ENCODE measurements around the gene ACSM4. TPM values are rescaled to one million over a fixed set of nuclear protein-coding genes. Genes with fewer than 3 reads are reported as not detected.

ACSM4 gene
- total RNA-seq, 6 experiments from 2014 or later, result not detected

GRCh38 chr12:7293670-7294069, 10.2 kb upstream of the ACSM4 start:
- 25% methylated on average over 1 of the region's 1 CpG for WGBS (ENCODE audit: insufficient coverage, low coverage, low lambda C conversion rate, missing lambda C conversion rate)
- ATAC-seq, result no peak

DNA sequence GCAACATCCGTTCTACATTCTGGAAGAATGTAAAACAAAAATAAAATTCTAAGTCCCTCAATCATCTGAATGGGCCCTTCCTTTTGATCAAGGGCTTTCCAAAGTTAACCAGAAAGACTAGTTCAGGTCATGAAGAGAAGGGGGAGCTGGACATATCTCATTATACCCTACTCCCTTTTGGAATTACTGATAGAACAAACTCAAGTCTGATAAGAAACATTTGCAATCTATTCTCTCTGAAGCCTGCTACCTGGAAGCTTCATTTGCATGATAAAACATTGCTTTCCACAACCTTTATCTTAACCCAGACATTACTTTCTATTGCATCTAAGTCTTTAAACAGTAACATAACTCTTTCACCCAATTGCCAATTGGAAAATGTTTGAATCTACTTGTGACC, 8.3 kb upstream of the ACSM4 start:
- DNase-seq (no peak), ATAC-seq (no peak)
- Histone ChIP-seq H3K27me3 (no peaks in the 10 kb centered on the region), H3K9me3 (no peaks in the 10 kb centered on the region), H3K4me1 (no peaks in the 10 kb centered on the region), H3K4me3 (no peak overlapping the region), H3K27ac (no peak overlapping the region), H3K36me3 (no peaks in the 10 kb centered on the region)
- TF ChIP-seq, protein P1, sequence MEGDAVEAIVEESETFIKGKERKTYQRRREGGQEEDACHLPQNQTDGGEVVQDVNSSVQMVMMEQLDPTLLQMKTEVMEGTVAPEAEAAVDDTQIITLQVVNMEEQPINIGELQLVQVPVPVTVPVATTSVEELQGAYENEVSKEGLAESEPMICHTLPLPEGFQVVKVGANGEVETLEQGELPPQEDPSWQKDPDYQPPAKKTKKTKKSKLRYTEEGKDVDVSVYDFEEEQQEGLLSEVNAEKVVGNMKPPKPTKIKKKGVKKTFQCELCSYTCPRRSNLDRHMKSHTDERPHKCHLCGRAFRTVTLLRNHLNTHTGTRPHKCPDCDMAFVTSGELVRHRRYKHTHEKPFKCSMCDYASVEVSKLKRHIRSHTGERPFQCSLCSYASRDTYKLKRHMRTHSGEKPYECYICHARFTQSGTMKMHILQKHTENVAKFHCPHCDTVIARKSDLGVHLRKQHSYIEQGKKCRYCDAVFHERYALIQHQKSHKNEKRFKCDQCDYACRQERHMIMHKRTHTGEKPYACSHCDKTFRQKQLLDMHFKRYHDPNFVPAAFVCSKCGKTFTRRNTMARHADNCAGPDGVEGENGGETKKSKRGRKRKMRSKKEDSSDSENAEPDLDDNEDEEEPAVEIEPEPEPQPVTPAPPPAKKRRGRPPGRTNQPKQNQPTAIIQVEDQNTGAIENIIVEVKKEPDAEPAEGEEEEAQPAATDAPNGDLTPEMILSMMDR (IDR thresholded peaks at IDR 0.05), result no peak
- intact Hi-C loops (cut with DNase I), result no loop called here
- whole genome bisulfite sequencing (ENCODE audit: insufficient coverage, low coverage, low lambda C conversion rate, missing lambda C conversion rate), result 62% methylated on average over 1 of the region's 1 CpG

More at GRCh38 chr12:7293670-7294069, 10.2 kb upstream of the ACSM4 start:
- H3K36me3 ChIP-seq, result no peaks in the 10 kb centered on the region
- DNase-seq, result no peak
- H3K27ac ChIP-seq, result no peak overlapping the region
- H3K4me3 ChIP-seq, result no peak overlapping the region
- intact Hi-C loops (cut with DNase I), result no loop called here
- H3K9me3 ChIP-seq, result no peaks in the 10 kb centered on the region
- TF ChIP-seq POLR2A (IDR thresholded peaks at IDR 0.05), result no peak
- TF ChIP-seq, protein P1 (IDR thresholded peaks at IDR 0.05), result no peak
- no peaks in the 10 kb centered on the region for H3K27me3 ChIP-seq
- no peaks in the 10 kb centered on the region for H3K4me1 ChIP-seq

- H3K27ac ChIP-seq, result no peak overlapping the region
- H3K27me3 ChIP-seq, result no peaks in the 10 kb centered on the region
- DNase-seq (no peak), ATAC-seq (no peak)
- TF ChIP-seq, protein P1 (IDR thresholded peaks at IDR 0.05), result no peak
- no peak for TF ChIP-seq POLR2A (IDR thresholded peaks at IDR 0.05)
- H3K9me3 ChIP-seq, result no peaks in the 10 kb centered on the region
- no peaks in the 10 kb centered on the region for H3K36me3 ChIP-seq
- 78% methylated on average over 2 of the region's 2 CpGs for WGBS (ENCODE audit: insufficient coverage, low coverage, low lambda C conversion rate, missing lambda C conversion rate)
- no peaks in the 10 kb centered on the region for H3K4me1 ChIP-seq
- no peak overlapping the region for H3K4me3 ChIP-seq
- intact Hi-C loops (cut with DNase I), result no loop called here
Measured at GRCh38 chr12:7297865-7298264, 6.0 kb upstream of the ACSM4 start.

GRCh38 chr12:7302266-7302986, 1.4 kb upstream of the ACSM4 start:
- TF ChIP-seq, protein P1 (IDR thresholded peaks at IDR 0.05), result no peak
- TF ChIP-seq POLR2A (IDR thresholded peaks at IDR 0.05), result no peak

More at GRCh38 chr12:7302266-7302986, 1.4 kb upstream of the ACSM4 start:
- Histone ChIP-seq H3K4me1 (no peaks in the 10 kb centered on the region), H3K27me3 (no peaks in the 10 kb centered on the region), H3K36me3 (no peaks in the 10 kb centered on the region), H3K27ac (no peak overlapping the region), H3K4me3 (no peak overlapping the region), H3K9me3 (no peaks in the 10 kb centered on the region)
- ATAC-seq (no peak), DNase-seq (no peak)
- 55% methylated on average over 5 of the region's 5 CpGs for WGBS (ENCODE audit: insufficient coverage, low coverage, low lambda C conversion rate, missing lambda C conversion rate)
- intact Hi-C loops (cut with DNase I), result no loop called here
